Astrocyte of the cerebellum (primary cell): ENCODE measurements around the gene CC2D1B.

ENCODE experiments used
- DNase-seq: peaks from one replicate; pipeline ENCODE4 v3.0.0-alpha.2; 2011; ENCODE audit warnings: low read depth
- H3K4me3 ChIP-seq: 2 replicates; pipeline ENCODE4 v1.5.1; 2011; ENCODE audit warnings: mild to moderate bottlenecking, low read depth, low read length, moderate library complexity
- CTCF ChIP-seq: IDR thresholded peaks from 2 replicates; pipeline ENCODE4 v1.5.1; 2012; ENCODE audit warnings: low read length, low read depth, moderate library complexity, mild to moderate bottlenecking; ENCODE audit errors: missing control alignments
- in situ Hi-C: cut with HindIII; loops from 2 replicates; pipeline ENCODE4 v1.10.0; 2017; ENCODE audit warnings: low sequenced_read_pairs

The CC2D1B gene

GRCh38 chr1:52355436-52355835 is 10.6 kb downstream of the CC2D1B start:
- in situ Hi-C loops = no loop called here
- no peak for TF ChIP-seq CTCF
- no peak overlapping the region for H3K4me3 ChIP-seq
- no peak for DNase-seq

GRCh38 chr1:52352690-52353089 is 13.3 kb downstream of the CC2D1B start:
- DNase-seq = no peak
- in situ Hi-C loops = no loop called here
- H3K4me3 ChIP-seq = no peak overlapping the region
- TF ChIP-seq CTCF = no peak

GRCh38 chr1:52348704-52349300 is 17.2 kb downstream of the CC2D1B start:
- TF ChIP-seq CTCF = peak; percentile 39
- peak; percentile 6 for DNase-seq
- H3K4me3 ChIP-seq = no peak overlapping the region
- in situ Hi-C loops = no loop called here

GRCh38 chr1:52346653-52347052 is 19.4 kb downstream of the CC2D1B start:
- no peak for TF ChIP-seq CTCF

GRCh38 chr1:52345252-52345651 is 20.8 kb downstream of the CC2D1B start:
- DNase-seq = no peak
- no peak for TF ChIP-seq CTCF
- in situ Hi-C loops = no loop called here
- H3K4me3 ChIP-seq = no peak overlapping the region

More at GRCh38 chr1:52346653-52347052, 19.4 kb downstream of the CC2D1B start:
- H3K4me3 ChIP-seq = no peak overlapping the region
- in situ Hi-C loops = no loop called here
- DNase-seq = no peak

- in situ Hi-C loops = no loop called here
- no peak overlapping the region for H3K4me3 ChIP-seq
- TF ChIP-seq CTCF = no peak
- no peak for DNase-seq
Measured at GRCh38 chr1:52343979-52344378, 22.0 kb downstream of the CC2D1B start.
